ENCODE data around the gene ENDOG.

The ENDOG gene

GRCh38 chr9:128820665-128821583, 2.6 kb downstream of the ENDOG start:
- no peak for TF ChIP-seq REST (IDR thresholded peaks at IDR 0.05; ENCODE audit: insufficient read depth in 1 of 2, low read depth in 2 of 2, low read length in 2 of 2)

- TF ChIP-seq REST (IDR thresholded peaks at IDR 0.05; ENCODE audit: insufficient read depth in 1 of 2, low read depth in 2 of 2, low read length in 2 of 2) (no peak), FOXP2 (optimal IDR thresholded peaks at IDR 0.05; ENCODE audit: borderline replicate concordance, extremely low read depth, extremely low read length, insufficient read depth) (no peak), SIN3A (IDR thresholded peaks at IDR 0.05; ENCODE audit: borderline replicate concordance, insufficient read depth, low read length) (no peak), TAF1 (IDR thresholded peaks at IDR 0.05; ENCODE audit: borderline replicate concordance, insufficient read depth, low read length) (no peak), POLR2AphosphoS5 (IDR thresholded peaks at IDR 0.05; ENCODE audit: low read depth, low read length) (no peak)
Observed at GRCh38 chr9:128821584-128822406, 3.5 kb downstream of the ENDOG start.

GRCh38 chr9:128822407-128823042, 4.2 kb downstream of the ENDOG start:
- TF ChIP-seq TAF1 (IDR thresholded peaks at IDR 0.05; ENCODE audit: borderline replicate concordance, insufficient read depth, low read length) (no peak), REST (IDR thresholded peaks at IDR 0.05; ENCODE audit: insufficient read depth in 1 of 2, low read depth in 2 of 2, low read length in 2 of 2) (no peak), SIN3A (IDR thresholded peaks at IDR 0.05; ENCODE audit: borderline replicate concordance, insufficient read depth, low read length) (no peak), POLR2AphosphoS5 (IDR thresholded peaks at IDR 0.05; ENCODE audit: low read depth, low read length) (no peak), FOXP2 (optimal IDR thresholded peaks at IDR 0.05; ENCODE audit: borderline replicate concordance, extremely low read depth, extremely low read length, insufficient read depth) (no peak)

- TF ChIP-seq SIN3A (IDR thresholded peaks at IDR 0.05; ENCODE audit: borderline replicate concordance, insufficient read depth, low read length): no peak
- TF ChIP-seq POLR2AphosphoS5 (IDR thresholded peaks at IDR 0.05; ENCODE audit: low read depth, low read length): no peak
- TF ChIP-seq FOXP2 (optimal IDR thresholded peaks at IDR 0.05; ENCODE audit: borderline replicate concordance, extremely low read depth, extremely low read length, insufficient read depth): no peak
- TF ChIP-seq REST (IDR thresholded peaks at IDR 0.05; ENCODE audit: insufficient read depth in 1 of 2, low read depth in 2 of 2, low read length in 2 of 2): no peak
- TF ChIP-seq TAF1 (IDR thresholded peaks at IDR 0.05; ENCODE audit: borderline replicate concordance, insufficient read depth, low read length): no peak
Observed at GRCh38 chr9:128823362-128823902, 5.1 kb downstream of the ENDOG start.
